Astrocyte (in vitro differentiated cells and primary cell): Measurements from ENCODE around the gene GRB10.

ENCODE experiments used
- CTCF ChIP-seq: IDR thresholded peaks from 2 replicates; pipeline ENCODE4 v1.5.1; 2011; ENCODE audit warnings: low read depth, mild to moderate bottlenecking, inconsistent platforms, low read length, moderate library complexity; ENCODE audit not compliant: insufficient read depth
- EZH2 ChIP-seq: IDR thresholded peaks from 2 replicates; pipeline ENCODE4 v1.6.1; 2012; ENCODE audit warnings: mild to moderate bottlenecking, low read length, inconsistent platforms; ENCODE audit not compliant: insufficient read depth

GRCh38 chr7:50748472-50748871, 34.2 kb downstream of the GRB10 start:
- no peak for TF ChIP-seq CTCF
- TF ChIP-seq EZH2 = no peak
